Measurements from ENCODE around the gene DGKD.

DGKD gene

DNA sequence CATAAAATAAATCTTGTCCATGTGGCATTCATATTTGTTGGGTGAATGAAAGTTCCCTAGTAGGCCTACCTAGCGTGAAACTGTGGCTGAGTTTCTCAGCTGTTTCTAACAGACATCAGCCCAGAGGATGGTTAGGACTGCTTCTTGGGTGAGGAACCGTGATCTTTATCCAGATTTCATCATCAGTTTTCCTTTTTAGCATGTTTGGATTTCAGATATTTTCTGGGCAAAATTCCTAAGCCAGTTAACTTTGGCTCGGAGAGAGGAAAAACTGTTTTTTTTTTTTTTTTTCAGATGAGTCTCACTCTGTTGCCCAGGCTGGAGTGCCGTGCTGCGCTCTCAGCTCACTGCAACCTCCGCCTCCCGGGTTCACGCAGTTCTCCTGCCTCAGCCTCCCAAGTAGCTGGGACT lies 53.5 kb downstream of the DGKD start:
- TF ChIP-seq, protein P1, sequence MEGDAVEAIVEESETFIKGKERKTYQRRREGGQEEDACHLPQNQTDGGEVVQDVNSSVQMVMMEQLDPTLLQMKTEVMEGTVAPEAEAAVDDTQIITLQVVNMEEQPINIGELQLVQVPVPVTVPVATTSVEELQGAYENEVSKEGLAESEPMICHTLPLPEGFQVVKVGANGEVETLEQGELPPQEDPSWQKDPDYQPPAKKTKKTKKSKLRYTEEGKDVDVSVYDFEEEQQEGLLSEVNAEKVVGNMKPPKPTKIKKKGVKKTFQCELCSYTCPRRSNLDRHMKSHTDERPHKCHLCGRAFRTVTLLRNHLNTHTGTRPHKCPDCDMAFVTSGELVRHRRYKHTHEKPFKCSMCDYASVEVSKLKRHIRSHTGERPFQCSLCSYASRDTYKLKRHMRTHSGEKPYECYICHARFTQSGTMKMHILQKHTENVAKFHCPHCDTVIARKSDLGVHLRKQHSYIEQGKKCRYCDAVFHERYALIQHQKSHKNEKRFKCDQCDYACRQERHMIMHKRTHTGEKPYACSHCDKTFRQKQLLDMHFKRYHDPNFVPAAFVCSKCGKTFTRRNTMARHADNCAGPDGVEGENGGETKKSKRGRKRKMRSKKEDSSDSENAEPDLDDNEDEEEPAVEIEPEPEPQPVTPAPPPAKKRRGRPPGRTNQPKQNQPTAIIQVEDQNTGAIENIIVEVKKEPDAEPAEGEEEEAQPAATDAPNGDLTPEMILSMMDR (IDR thresholded peaks at IDR 0.05; ENCODE audit: low read depth, low read length): no peak
- no peaks in the 10 kb centered on the region for H3K36me3 ChIP-seq
- no peaks in the 10 kb centered on the region for H3K27me3 ChIP-seq

DNA sequence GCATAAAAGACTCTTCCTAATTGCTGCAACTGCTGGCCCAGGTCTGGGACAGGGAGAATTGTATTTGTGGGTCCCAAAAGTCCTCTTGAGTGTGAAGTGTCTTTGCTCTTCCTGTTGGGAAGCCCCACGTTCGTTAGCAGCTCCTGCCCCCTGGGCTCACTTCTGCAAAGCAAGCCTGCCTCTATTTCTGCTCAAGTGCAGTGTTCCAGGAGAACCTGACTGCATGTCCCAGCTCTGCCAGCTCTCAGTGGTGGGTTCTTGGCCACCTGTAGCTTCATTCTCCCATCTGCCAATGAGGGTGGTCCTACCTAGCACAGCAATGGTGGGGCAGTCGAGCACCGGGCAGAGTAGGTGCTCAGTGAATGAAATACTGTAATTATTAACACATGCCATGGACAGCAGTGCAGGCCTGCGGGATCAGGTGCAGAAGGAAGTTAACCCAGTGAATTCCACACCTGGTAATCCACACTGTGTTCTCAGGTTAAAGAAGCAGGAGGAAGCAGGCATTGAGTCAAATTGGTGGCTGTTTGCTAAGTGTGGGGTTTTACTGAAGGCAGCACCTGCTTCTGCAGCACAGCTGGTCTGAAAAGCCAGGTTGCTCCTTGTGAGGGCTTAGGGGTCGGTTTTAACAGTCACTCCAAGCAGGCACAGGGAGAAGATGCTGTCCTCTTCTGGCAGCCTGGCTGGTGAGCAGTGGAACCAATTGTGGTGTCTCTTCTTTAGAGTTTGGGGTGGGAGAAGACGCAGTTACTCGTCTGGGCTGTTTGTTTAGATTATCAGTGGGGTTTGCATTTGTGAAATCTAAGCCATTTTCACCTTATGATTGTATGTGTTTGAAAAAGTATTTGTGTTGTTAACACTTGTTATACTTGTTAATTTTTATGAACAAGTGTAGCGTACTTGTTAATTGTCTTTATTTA lies 54.3 kb downstream of the DGKD start:
- peaks cover 14% of the 10 kb centered on the region for H3K4me1 ChIP-seq
- no peak for DNase-seq
- H3K27me3 ChIP-seq: no peaks in the 10 kb centered on the region
- no peaks in the 10 kb centered on the region; the same call in 1 of the 2 replicates for H3K9me3 ChIP-seq
- TF ChIP-seq, protein P1 (IDR thresholded peaks at IDR 0.05; ENCODE audit: low read depth, low read length): no peak
- no peak overlapping the region for H3K4me3 ChIP-seq (ENCODE audit: low read depth, low read length)
- no peaks in the 10 kb centered on the region for H3K36me3 ChIP-seq

More for the DNA sequence above, 53.5 kb downstream of the DGKD start:
- no peak for DNase-seq
- H3K4me1 ChIP-seq: peaks cover 11% of the 10 kb centered on the region
- no peaks in the 10 kb centered on the region; the same call in 1 of the 2 replicates for H3K9me3 ChIP-seq
- H3K4me3 ChIP-seq (ENCODE audit: low read depth, low read length): no peak overlapping the region

DNA sequence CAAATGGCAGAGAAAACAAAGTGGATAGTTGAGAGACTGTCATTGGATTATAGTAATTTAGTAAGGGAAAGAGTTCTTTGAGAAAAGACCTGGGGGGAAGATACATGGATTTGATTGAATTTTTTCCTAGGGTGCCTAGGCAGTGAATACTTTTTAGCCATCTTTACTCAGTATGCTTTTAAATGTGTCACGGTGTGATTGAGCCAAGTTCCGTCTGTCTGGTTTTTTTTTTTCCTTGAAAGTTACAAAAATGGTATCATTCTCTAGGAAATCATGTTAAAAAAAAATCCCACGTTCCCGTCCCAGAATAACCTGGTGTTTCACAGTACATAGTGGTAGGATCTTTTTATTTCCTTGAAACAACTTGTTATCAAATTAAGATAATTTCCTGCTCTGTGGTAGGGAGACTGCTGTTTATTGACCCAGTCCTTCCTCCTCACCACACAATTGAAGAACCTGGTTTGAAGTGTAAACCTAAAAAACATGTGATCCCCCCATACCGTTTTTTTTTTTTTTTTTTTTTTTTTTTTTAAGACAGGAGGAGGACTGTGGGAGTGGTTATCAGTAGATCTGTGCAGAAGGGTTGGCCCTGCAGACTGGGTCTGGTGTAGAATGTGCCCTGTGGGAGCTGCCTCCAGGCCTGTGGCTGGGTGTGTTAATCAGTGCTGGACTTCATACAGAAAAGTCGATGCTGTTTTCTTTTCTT lies 55.1 kb downstream of the DGKD start:
- TF ChIP-seq, protein P1 (IDR thresholded peaks at IDR 0.05; ENCODE audit: low read depth, low read length): no peak
- peak; percentile 69 for DNase-seq
- H3K36me3 ChIP-seq: no peaks in the 10 kb centered on the region
- no peaks in the 10 kb centered on the region; the same call in 1 of the 2 replicates for H3K9me3 ChIP-seq
- H3K4me3 ChIP-seq (ENCODE audit: low read depth, low read length): no peak overlapping the region; the same call in 1 of the 2 replicates
- no peaks in the 10 kb centered on the region for H3K27me3 ChIP-seq
- H3K4me1 ChIP-seq: peaks cover 17% of the 10 kb centered on the region

DNA sequence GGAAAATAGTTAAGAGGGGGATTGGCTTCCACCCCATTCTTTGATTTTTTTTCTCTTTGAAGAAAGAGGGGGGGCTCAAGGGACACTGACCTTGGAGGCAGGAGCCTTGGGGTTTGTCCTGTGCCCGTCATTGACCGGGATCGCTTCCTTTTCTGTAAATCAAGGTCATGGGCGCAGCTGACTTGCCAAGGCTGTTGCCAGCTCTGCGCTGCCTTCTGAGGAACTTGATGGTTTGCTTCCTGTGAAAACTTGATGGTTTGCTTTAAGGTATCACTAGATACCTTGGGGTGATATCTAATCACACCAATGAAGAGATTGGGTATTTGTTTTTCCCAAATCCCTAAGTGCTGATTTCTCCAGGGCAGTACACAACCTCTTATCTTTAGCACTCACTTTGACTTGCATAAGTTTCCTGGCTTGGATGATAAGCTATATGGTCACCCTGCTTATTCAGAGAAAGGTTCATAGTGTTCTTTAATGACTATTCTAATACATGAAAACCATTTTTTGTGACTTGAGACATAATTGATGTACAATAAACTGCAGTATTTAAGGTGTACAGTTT lies 56.0 kb downstream of the DGKD start:
- H3K27me3 ChIP-seq: no peaks in the 10 kb centered on the region
- TF ChIP-seq, protein P1 (IDR thresholded peaks at IDR 0.05; ENCODE audit: low read depth, low read length): no peak
- no peak for DNase-seq
- peaks cover 17% of the 10 kb centered on the region for H3K4me1 ChIP-seq
- peaks cover 6% of the 10 kb centered on the region; the same call in 1 of the 2 replicates for H3K36me3 ChIP-seq
- no peak overlapping the region for H3K4me3 ChIP-seq (ENCODE audit: low read depth, low read length)
- H3K9me3 ChIP-seq: no peaks in the 10 kb centered on the region; the same call in 1 of the 2 replicates

DNA sequence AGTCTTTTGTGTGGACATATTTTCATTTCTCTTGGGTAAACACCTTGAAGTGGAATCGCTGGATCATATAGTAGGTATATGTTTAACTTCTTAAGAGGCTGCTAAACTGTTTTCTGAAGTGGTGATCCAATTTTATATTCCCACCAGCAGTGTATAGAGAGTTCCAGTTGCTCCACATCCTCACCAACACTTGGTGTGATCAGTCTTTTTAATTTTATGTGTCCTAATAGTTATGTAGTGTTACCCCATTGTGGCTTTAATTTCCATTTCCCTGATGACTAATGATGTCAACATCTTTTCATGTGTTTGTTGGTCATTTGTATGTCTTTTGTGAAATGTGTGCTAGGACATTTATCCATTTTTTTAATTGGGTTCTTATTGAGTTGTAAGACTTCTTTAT lies 56.9 kb downstream of the DGKD start:
- H3K9me3 ChIP-seq: no peaks in the 10 kb centered on the region; the same call in 1 of the 2 replicates
- H3K27me3 ChIP-seq: no peaks in the 10 kb centered on the region
- H3K4me1 ChIP-seq: peaks cover 17% of the 10 kb centered on the region
- H3K4me3 ChIP-seq (ENCODE audit: low read depth, low read length): no peak overlapping the region
- DNase-seq: no peak
- TF ChIP-seq, protein P1 (IDR thresholded peaks at IDR 0.05; ENCODE audit: low read depth, low read length): no peak
- H3K36me3 ChIP-seq: peaks cover 6% of the 10 kb centered on the region; the same call in 1 of the 2 replicates
